ENCODE results near the gene NIT2. TPM values are rescaled to one million over a fixed set of nuclear protein-coding genes. Genes with fewer than 3 reads are reported as not detected.

Gene NIT2
- 10 to 100 TPM; 36.8 to 38.8 TPM for total RNA-seq

DNA sequence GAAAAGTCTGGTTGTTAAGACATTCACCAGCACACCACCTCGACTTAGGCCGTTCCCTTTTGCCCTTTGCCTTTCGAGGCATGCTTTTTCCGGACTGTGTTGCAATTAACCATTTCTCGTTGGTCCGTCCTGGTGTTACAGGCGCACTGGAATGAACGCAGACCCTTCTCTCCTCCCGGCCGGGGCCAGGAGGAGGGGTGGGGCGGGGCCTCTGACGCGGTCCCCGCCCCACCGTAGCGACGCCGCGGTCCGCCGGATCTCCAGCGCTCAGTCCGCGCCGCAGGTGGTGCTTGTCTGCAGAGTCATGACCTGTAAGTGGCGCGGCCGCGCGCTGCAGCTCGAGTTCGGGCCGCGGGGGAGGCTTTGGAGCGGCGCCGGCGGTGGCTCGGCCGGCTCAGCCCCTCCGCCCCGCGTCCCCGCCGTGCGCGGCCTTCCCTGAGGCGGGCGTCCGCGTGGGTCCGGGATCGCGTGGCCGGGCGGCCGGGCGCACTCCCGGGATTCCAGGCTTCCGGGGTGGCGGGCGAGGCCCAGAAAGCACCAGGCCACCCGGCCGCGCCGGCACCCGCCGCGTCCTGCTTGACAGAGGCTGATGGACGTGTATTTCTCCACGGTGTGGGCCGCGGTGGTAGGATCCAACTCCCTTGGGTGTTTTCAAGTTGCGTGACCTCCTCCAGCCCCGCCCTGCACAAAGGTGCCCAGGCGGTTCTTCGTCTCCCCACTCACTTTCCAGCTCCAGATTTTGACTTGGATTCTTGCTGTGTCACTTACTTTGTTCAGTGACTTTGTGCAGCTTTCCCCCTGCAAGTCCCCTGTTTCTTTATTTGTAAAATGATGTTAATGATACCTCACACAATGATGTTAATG is at the start of gene NIT2:
NIT2 (plus strand) TSS at position 270 of the 864 bp plus-strand sequence; CDS start at position 305, 35 bp downstream.
- Mint-ChIP-seq H3K4me1 (peaks cover 23% of the 10 kb centered on the region), H3K27ac (peak within 1 kb of the TSS; percentile 84), H3K27me3 (no peaks in the 10 kb centered on the region), H3K4me3 (peak within 1 kb of the TSS; percentile 88), H3K36me3 (ENCODE audit: low read depth) (peaks cover 11% of the 10 kb centered on the region), H3K9me3 (no peaks in the 10 kb centered on the region)
- POLR2A ChIA-PET, result interaction anchor here (0.7 to 3.7 kb wide), 11 partner anchors 9 to 374 kb away, joined by 3 to 44 read pairs (median 3); partner anchors contain the start of genes LNP1, TFG and TOMM70
- DNase-seq, result peak; percentile 83
- CTCF ChIA-PET, result interaction anchor here (0.7 to 1.7 kb wide), 7 partner anchors 12 to 503 kb away, joined by 3 to 8 read pairs (median 3); partner anchors contain the start of genes LNP1 and TOMM70

- Mint-ChIP-seq H3K4me3 (no peak overlapping the region), H3K27ac (no peak overlapping the region), H3K4me1 (peaks cover 8% of the 10 kb centered on the region), H3K27me3 (no peaks in the 10 kb centered on the region), H3K9me3 (no peaks in the 10 kb centered on the region), H3K36me3 (ENCODE audit: low read depth) (peaks cover 21% of the 10 kb centered on the region)
- no peak for DNase-seq
- POLR2A ChIA-PET, result no interaction called here
- CTCF ChIA-PET, result no interaction called here
These were observed 46.2 kb upstream of the NIT2 start for GRCh38 chr3:100288288-100288894.

DNA sequence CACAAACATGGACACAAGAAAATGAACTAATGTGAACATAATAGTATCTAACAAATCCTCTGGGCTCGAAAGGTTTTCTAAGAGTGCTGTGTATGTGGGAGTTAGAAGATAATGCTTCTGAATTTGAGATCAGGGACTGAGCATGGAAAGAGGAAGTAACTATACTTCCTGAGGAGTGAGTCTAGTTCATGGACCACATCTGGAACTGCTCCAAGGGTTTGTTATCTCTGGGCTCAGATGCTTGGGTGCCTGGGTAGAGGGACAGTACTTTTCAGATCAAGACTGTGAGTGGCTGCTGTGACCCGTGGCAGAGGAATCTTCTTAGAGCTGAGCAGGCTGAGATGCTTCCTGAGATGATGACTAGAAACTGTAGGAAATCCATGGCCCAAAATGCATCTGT is 45.2 kb upstream of the NIT2 start:
- CTCF ChIA-PET, result no interaction called here
- H3K4me1 Mint-ChIP-seq, result peaks cover 5% of the 10 kb centered on the region
- no peak overlapping the region for H3K27ac Mint-ChIP-seq
- POLR2A ChIA-PET, result no interaction called here
- H3K4me3 Mint-ChIP-seq, result no peak overlapping the region
- H3K36me3 Mint-ChIP-seq (ENCODE audit: low read depth), result peaks cover 20% of the 10 kb centered on the region
- no peaks in the 10 kb centered on the region for H3K9me3 Mint-ChIP-seq
- H3K27me3 Mint-ChIP-seq, result no peaks in the 10 kb centered on the region
- no peak for DNase-seq

- Mint-ChIP-seq H3K27ac (no peak overlapping the region), H3K36me3 (ENCODE audit: low read depth) (peaks cover 24% of the 10 kb centered on the region), H3K9me3 (no peaks in the 10 kb centered on the region), H3K4me3 (no peak overlapping the region), H3K27me3 (no peaks in the 10 kb centered on the region), H3K4me1 (peaks cover 5% of the 10 kb centered on the region)
- ChIA-PET CTCF (interaction anchor here (1.0 to 1.6 kb wide), 2 partner anchors 41 to 226 kb away, joined by 3 to 5 read pairs; no protein-coding TSS in a partner anchor), POLR2A (interaction anchor here (1.7 kb wide), 1 partner anchor 11 kb away, joined by 3 read pairs; no protein-coding TSS in a partner anchor)
- no peak for DNase-seq
These were observed 39.5 kb upstream of the NIT2 start for GRCh38 chr3:100295089-100295488.

DNA sequence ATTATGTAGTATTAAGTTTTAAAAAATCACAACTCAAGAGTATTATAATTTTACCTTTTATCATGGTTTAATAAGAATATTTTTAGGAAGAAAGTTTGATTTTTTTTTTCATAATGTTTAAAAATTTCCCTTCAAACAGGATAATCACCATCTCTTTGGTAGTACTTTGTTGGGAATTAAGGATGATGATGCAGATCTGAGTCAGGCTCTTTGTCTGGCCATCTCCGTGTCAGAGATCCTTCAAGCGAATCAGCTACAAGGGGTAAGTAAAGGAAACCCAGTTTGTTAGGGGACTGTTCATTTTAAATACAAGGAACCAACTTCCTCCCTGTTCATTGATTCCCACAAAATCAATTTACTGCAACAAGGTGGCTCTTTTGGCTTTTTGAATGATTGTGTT is 36.8 kb upstream of the NIT2 start:
- no peak for DNase-seq
- H3K4me3 Mint-ChIP-seq, result no peak overlapping the region
- POLR2A ChIA-PET, result no interaction called here
- H3K27ac Mint-ChIP-seq, result no peak overlapping the region
- H3K4me1 Mint-ChIP-seq, result no peaks in the 10 kb centered on the region
- CTCF ChIA-PET, result interaction anchor here (0.7 kb wide), 1 partner anchor 159 kb away, joined by 3 read pairs; no protein-coding TSS in a partner anchor
- no peaks in the 10 kb centered on the region for H3K9me3 Mint-ChIP-seq
- no peaks in the 10 kb centered on the region for H3K27me3 Mint-ChIP-seq
- H3K36me3 Mint-ChIP-seq (ENCODE audit: low read depth), result peaks cover 28% of the 10 kb centered on the region

GRCh38 chr3:100299016-100299415 is 35.5 kb upstream of the NIT2 start:
- H3K4me3 Mint-ChIP-seq, result no peak overlapping the region
- DNase-seq, result no peak
- H3K27me3 Mint-ChIP-seq, result no peaks in the 10 kb centered on the region
- ChIA-PET POLR2A (no interaction called here), CTCF (no interaction called here)
- peaks cover 31% of the 10 kb centered on the region for H3K36me3 Mint-ChIP-seq (ENCODE audit: low read depth)
- no peak overlapping the region for H3K27ac Mint-ChIP-seq
- H3K4me1 Mint-ChIP-seq, result no peaks in the 10 kb centered on the region
- H3K9me3 Mint-ChIP-seq, result no peaks in the 10 kb centered on the region

GRCh38 chr3:100306695-100307094 is 27.9 kb upstream of the NIT2 start:
- ChIA-PET POLR2A (no interaction called here), CTCF (no interaction called here)
- Mint-ChIP-seq H3K27me3 (no peaks in the 10 kb centered on the region), H3K36me3 (ENCODE audit: low read depth) (peaks cover 8% of the 10 kb centered on the region), H3K27ac (no peak overlapping the region), H3K4me3 (no peak overlapping the region), H3K4me1 (peaks cover 2% of the 10 kb centered on the region), H3K9me3 (no peaks in the 10 kb centered on the region)
- no peak for DNase-seq

GRCh38 chr3:100310355-100310965 is 24.1 kb upstream of the NIT2 start:
- POLR2A ChIA-PET, result interaction anchor here (1.3 kb wide), 1 partner anchor 10 kb away, joined by 3 read pairs; no protein-coding TSS in a partner anchor
- peaks cover 2% of the 10 kb centered on the region for H3K4me1 Mint-ChIP-seq
- H3K9me3 Mint-ChIP-seq, result no peaks in the 10 kb centered on the region
- no peak for DNase-seq
- H3K27ac Mint-ChIP-seq, result no peak overlapping the region
- no peak overlapping the region for H3K4me3 Mint-ChIP-seq
- CTCF ChIA-PET, result no interaction called here
- H3K27me3 Mint-ChIP-seq, result no peaks in the 10 kb centered on the region
- H3K36me3 Mint-ChIP-seq (ENCODE audit: low read depth), result peaks cover 5% of the 10 kb centered on the region

- Mint-ChIP-seq H3K27me3 (no peaks in the 10 kb centered on the region), H3K36me3 (ENCODE audit: low read depth) (peaks cover 5% of the 10 kb centered on the region), H3K4me1 (peaks cover 2% of the 10 kb centered on the region), H3K27ac (no peak overlapping the region), H3K4me3 (no peak overlapping the region), H3K9me3 (no peaks in the 10 kb centered on the region)
- DNase-seq, result no peak
- ChIA-PET POLR2A (interaction anchor here (1.3 kb wide), 1 partner anchor 11 kb away, joined by 3 read pairs; no protein-coding TSS in a partner anchor), CTCF (no interaction called here)
These were observed 23.5 kb upstream of the NIT2 start for GRCh38 chr3:100311011-100311410.

DNA sequence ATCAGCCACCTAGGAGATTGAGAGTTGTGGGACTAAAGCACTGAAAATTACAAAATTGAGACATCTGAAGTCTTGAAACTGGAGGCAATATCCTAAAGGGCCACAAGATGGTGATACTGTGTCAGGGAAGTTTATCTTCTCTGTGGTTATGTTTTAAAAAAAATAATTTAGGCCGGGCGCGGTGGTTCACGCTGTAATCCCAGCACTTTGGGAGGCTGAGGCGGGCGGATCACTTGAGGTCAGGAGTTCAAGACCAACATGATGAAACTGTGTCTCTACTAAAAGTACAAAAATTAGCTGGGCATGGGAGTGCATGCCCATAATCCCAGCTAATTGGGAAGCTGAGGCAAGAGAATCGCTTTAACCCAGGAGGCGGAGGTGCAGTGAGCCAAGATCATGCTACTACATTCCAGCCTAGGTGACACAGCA is 17.9 kb upstream of the NIT2 start:
- Mint-ChIP-seq H3K4me1 (peaks cover 15% of the 10 kb centered on the region), H3K27ac (no peak overlapping the region), H3K27me3 (no peaks in the 10 kb centered on the region), H3K4me3 (no peak overlapping the region), H3K9me3 (no peaks in the 10 kb centered on the region), H3K36me3 (ENCODE audit: low read depth) (peaks cover 5% of the 10 kb centered on the region)
- ChIA-PET CTCF (interaction anchor here (0.7 to 3.4 kb wide), 18 partner anchors 11 to 723 kb away, joined by 3 to 35 read pairs (median 4); partner anchors contain the start of genes LNP1, NIT2, TBC1D23 and TOMM70), POLR2A (interaction anchor here (0.7 to 1.6 kb wide), 3 partner anchors 83 to 463 kb away, joined by 3 to 7 read pairs (median 3); partner anchors contain the start of gene LNP1)
- peak; percentile 43 for DNase-seq

DNA sequence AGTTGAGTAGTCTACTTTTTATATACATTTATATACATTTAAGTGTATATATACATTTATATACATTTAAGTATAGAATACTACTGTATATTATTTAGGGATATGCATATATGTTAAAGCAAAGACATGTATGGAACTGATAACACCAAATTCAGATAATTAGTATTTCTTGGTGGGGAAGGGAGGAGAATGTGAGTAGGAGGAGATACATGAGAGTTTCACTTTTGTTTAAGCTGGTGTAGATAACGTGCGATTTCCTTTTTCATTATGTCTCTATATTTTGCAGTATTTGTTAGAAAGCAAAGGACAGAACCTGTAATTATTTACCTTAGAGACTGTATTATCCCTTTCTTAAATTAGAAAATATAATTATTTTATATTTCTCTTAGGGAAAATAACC is 16.6 kb upstream of the NIT2 start:
- Mint-ChIP-seq H3K4me1 (peaks cover 15% of the 10 kb centered on the region), H3K9me3 (no peaks in the 10 kb centered on the region), H3K4me3 (peak overlapping the region; percentile 8), H3K27me3 (no peaks in the 10 kb centered on the region), H3K36me3 (ENCODE audit: low read depth) (peaks cover 5% of the 10 kb centered on the region), H3K27ac (no peak overlapping the region)
- CTCF ChIA-PET, result interaction anchor here (1.4 to 3.4 kb wide), 3 partner anchors 83 to 285 kb away, joined by 4 to 35 read pairs (median 15); partner anchors contain the start of genes LNP1 and TOMM70
- no peak for DNase-seq
- POLR2A ChIA-PET, result interaction anchor here (1.0 to 1.6 kb wide), 2 partner anchors 82 to 84 kb away, joined by 3 to 6 read pairs; partner anchors contain the start of gene LNP1

GRCh38 chr3:100319951-100320350 is 14.6 kb upstream of the NIT2 start:
- CTCF ChIA-PET, result no interaction called here
- Mint-ChIP-seq H3K4me3 (no peak overlapping the region), H3K9me3 (no peaks in the 10 kb centered on the region), H3K27ac (no peak overlapping the region), H3K27me3 (no peaks in the 10 kb centered on the region), H3K4me1 (peaks cover 15% of the 10 kb centered on the region), H3K36me3 (ENCODE audit: low read depth) (peaks cover 5% of the 10 kb centered on the region)
- POLR2A ChIA-PET, result interaction anchor here (1.2 to 1.7 kb wide), 2 partner anchors 24 to 82 kb away, joined by 3 to 4 read pairs; partner anchors contain the start of gene LNP1
- DNase-seq, result no peak
